ENCODE data around the gene SPRR3. TPM values are rescaled to one million over a fixed set of nuclear protein-coding genes. Genes with fewer than 3 reads are reported as not detected.

SPRR3 gene
- total RNA-seq, 2 experiments from 2014 or later = not detected

- no peak for DNase-seq
- Mint-ChIP-seq H3K27me3 (peaks cover 26% of the 10 kb centered on the region), H3K4me3 (no peak overlapping the region), H3K9me3 (peaks cover 5% of the 10 kb centered on the region), H3K27ac (no peak overlapping the region), H3K36me3 (ENCODE audit: low read depth) (no peaks in the 10 kb centered on the region), H3K4me1 (ENCODE audit: low read depth) (no peaks in the 10 kb centered on the region)
- ChIA-PET POLR2A (no interaction called here), CTCF (no interaction called here)
- no peak for ATAC-seq
- intact Hi-C loops (cut with micrococcal nuclease) = no loop called here
- TF ChIP-seq, protein P1, sequence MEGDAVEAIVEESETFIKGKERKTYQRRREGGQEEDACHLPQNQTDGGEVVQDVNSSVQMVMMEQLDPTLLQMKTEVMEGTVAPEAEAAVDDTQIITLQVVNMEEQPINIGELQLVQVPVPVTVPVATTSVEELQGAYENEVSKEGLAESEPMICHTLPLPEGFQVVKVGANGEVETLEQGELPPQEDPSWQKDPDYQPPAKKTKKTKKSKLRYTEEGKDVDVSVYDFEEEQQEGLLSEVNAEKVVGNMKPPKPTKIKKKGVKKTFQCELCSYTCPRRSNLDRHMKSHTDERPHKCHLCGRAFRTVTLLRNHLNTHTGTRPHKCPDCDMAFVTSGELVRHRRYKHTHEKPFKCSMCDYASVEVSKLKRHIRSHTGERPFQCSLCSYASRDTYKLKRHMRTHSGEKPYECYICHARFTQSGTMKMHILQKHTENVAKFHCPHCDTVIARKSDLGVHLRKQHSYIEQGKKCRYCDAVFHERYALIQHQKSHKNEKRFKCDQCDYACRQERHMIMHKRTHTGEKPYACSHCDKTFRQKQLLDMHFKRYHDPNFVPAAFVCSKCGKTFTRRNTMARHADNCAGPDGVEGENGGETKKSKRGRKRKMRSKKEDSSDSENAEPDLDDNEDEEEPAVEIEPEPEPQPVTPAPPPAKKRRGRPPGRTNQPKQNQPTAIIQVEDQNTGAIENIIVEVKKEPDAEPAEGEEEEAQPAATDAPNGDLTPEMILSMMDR (IDR thresholded peaks at IDR 0.05) = no peak
These were observed 5.7 kb upstream of the SPRR3 start for GRCh38 chr1:152995842-152996241.

- H3K4me1 Mint-ChIP-seq (ENCODE audit: low read depth) = no peaks in the 10 kb centered on the region
- no peaks in the 10 kb centered on the region for H3K36me3 Mint-ChIP-seq (ENCODE audit: low read depth)
- ChIA-PET POLR2A (no interaction called here), CTCF (no interaction called here)
- no peak overlapping the region for H3K27ac Mint-ChIP-seq
- ATAC-seq = no peak
- DNase-seq = no peak
- intact Hi-C loops (cut with micrococcal nuclease) = no loop called here
- peaks cover 22% of the 10 kb centered on the region for H3K27me3 Mint-ChIP-seq
- TF ChIP-seq, protein P1 (IDR thresholded peaks at IDR 0.05) = no peak
- peaks cover 5% of the 10 kb centered on the region for H3K9me3 Mint-ChIP-seq
- no peak overlapping the region for H3K4me3 Mint-ChIP-seq
These were observed 4.7 kb upstream of the SPRR3 start for GRCh38 chr1:152996633-152997400.

DNA sequence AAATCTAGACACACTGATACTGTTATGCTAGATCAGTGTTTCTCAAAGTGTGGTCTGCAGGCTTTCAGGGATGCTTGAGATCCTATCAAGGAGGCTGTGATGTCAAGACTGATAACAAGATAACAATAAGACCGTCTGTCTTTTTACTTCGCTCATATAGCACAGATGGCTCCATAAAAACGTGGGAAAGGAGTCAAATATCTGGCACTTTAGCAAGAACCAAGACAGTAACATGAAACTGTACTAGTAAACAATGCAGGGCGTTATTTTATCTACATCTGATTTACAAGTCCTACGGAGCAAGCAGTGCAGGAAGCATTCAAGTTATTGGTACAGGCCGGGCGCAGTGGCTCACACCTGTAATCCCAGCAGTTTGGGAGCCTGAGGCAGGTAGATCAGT lies 3.6 kb upstream of the SPRR3 start:
- ChIA-PET POLR2A (no interaction called here), CTCF (no interaction called here)
- intact Hi-C loops (cut with micrococcal nuclease) = no loop called here
- DNase-seq (no peak), ATAC-seq (no peak)
- Mint-ChIP-seq H3K27ac (no peak overlapping the region), H3K9me3 (peaks cover 5% of the 10 kb centered on the region), H3K4me1 (ENCODE audit: low read depth) (no peaks in the 10 kb centered on the region), H3K4me3 (no peak overlapping the region), H3K27me3 (peaks cover 21% of the 10 kb centered on the region), H3K36me3 (ENCODE audit: low read depth) (no peaks in the 10 kb centered on the region)
- TF ChIP-seq, protein P1 (IDR thresholded peaks at IDR 0.05) = no peak

GRCh38 chr1:152998476-152998875 lies 3.1 kb upstream of the SPRR3 start:
- Mint-ChIP-seq H3K27ac (no peak overlapping the region), H3K36me3 (ENCODE audit: low read depth) (no peaks in the 10 kb centered on the region), H3K4me1 (ENCODE audit: low read depth) (no peaks in the 10 kb centered on the region), H3K27me3 (peaks cover 19% of the 10 kb centered on the region), H3K4me3 (no peak overlapping the region), H3K9me3 (peaks cover 5% of the 10 kb centered on the region)
- DNase-seq (no peak), ATAC-seq (no peak)
- ChIA-PET POLR2A (no interaction called here), CTCF (interaction anchor here (1.2 kb wide), 1 partner anchor 10 kb away, joined by 3 read pairs; no protein-coding TSS in a partner anchor)
- intact Hi-C loops (cut with micrococcal nuclease) = no loop called here
- TF ChIP-seq, protein P1 (IDR thresholded peaks at IDR 0.05) = no peak

GRCh38 chr1:152999818-153000217 lies 1.7 kb upstream of the SPRR3 start:
- intact Hi-C loops (cut with micrococcal nuclease) = no loop called here
- DNase-seq = no peak
- no peak for ATAC-seq
- POLR2A ChIA-PET = no interaction called here
- no peaks in the 10 kb centered on the region for H3K36me3 Mint-ChIP-seq (ENCODE audit: low read depth)
- H3K27me3 Mint-ChIP-seq = peaks cover 17% of the 10 kb centered on the region
- CTCF ChIA-PET = interaction anchor here (1.2 kb wide), 1 partner anchor 9 kb away, joined by 3 read pairs; no protein-coding TSS in a partner anchor
- TF ChIP-seq, protein P1 (IDR thresholded peaks at IDR 0.05) = no peak
- H3K4me3 Mint-ChIP-seq = no peak overlapping the region
- H3K9me3 Mint-ChIP-seq = peaks cover 5% of the 10 kb centered on the region
- no peak overlapping the region for H3K27ac Mint-ChIP-seq
- H3K4me1 Mint-ChIP-seq (ENCODE audit: low read depth) = no peaks in the 10 kb centered on the region
